Heart left ventricle (tissue), 16 donors: ENCODE results near the gene STEAP4. TPM values are rescaled to one million over a fixed set of nuclear protein-coding genes. Genes with fewer than 3 reads are reported as not detected.

Experiments used
- ATAC-seq, 4 donors: fragments of 200-7000 bp; cut with Tn5 transposase; one replicate each; pipeline ENCODE4 v1.9.1; 2020 to 2022; ENCODE audit warnings: moderate library complexity in 4 of 4, mild to moderate bottlenecking in 3 of 4, moderate number of reproducible peaks in 1 of 4
- DNase-seq, 5 donors: peaks; one replicate each; pipeline ENCODE4 v3.0.0-alpha.2; 2020
- H3K27ac ChIP-seq, 12 donors: fragments of 200-600 bp; sonication (generic) in 4 of 12; one replicate each; pipeline versions ENCODE4 v1.5.0 to v1.8.0; 2016 to 2022; ENCODE audit warnings: mild to moderate bottlenecking in 2 of 12
- H3K27me3 ChIP-seq, 9 donors: fragments of 200-600 bp; sonication (generic) in 2 of 9; one replicate each; pipeline versions ENCODE4 v1.5.1 to v1.8.0; 2016 to 2022; ENCODE audit warnings: mild to moderate bottlenecking in 3 of 9
- H3K36me3 ChIP-seq, 9 donors: fragments of 200-600 bp; sonication (generic) in 2 of 9; one replicate each; pipeline versions ENCODE4 v1.5.0 to v1.8.0; 2018 to 2022; ENCODE audit warnings: mild to moderate bottlenecking in 2 of 9
- H3K4me1 ChIP-seq, 12 donors: fragments of 200-600 bp; sonication (generic) in 4 of 12; one replicate each; pipeline versions ENCODE4 v1.5.0 to v1.8.0; 2016 to 2022; ENCODE audit warnings: mild to moderate bottlenecking in 3 of 12
- H3K4me3 ChIP-seq, 12 donors: fragments of 200-600 bp; sonication (generic) in 4 of 12; one replicate each; pipeline versions ENCODE4 v1.5.0 to v1.8.0; 2017 to 2022; ENCODE audit warnings: mild to moderate bottlenecking in 9 of 12, moderate library complexity in 4 of 12
- H3K9me3 ChIP-seq, 12 donors: fragments of 200-600 bp; sonication (generic) in 4 of 12; one replicate each; pipeline versions ENCODE4 v1.5.0 to v1.8.0; 2016 to 2022; ENCODE audit warnings: mild to moderate bottlenecking in 1 of 12
- POLR2A ChIP-seq, 2 donors: fragments of 450-650 bp; IDR thresholded peaks; one replicate each; pipeline ENCODE4 v1.6.1; 2017; ENCODE audit warnings: antibody characterized with exemption in 2 of 2, mild to moderate bottlenecking in 2 of 2, moderate library complexity in 2 of 2
- WGBS, 4 donors: extraction: QIAGEN DNeasy Blood & Tissue Kit in 2 of 4; methylation state at CpG; one replicate each; pipeline versions ENCODE4 v1.1.5 to v1.1.7; 2013 to 2018; 5-methylcytosine and 5-hydroxymethylcytosine counted together
- intact Hi-C, 10 donors: fragments of 100-400 bp; cut with DNase I; formaldehyde crosslinking; loops; one replicate each; pipeline versions ENCODE4 v1.11.1 to v1.14.2; 2022
- polyA plus RNA-seq, 2 donors: library from polyadenylated mRNA; stranded (reverse); fragments of 200-250 nt; gene quantifications; one replicate each; pipeline ENCODE4 v1.2.3, GENCODE V29; 2013
- total RNA-seq, 9 donors: library from RNA; depleted of rRNA in 2 of 9; stranded (reverse); fragments of >200 nt in 2 of 9; fragmentation: NEBNext Ultra II Directional in 3 of 9; extraction: Animal tissue kit (Norgen Biotek cat#: 25700) in 3 of 9; gene quantifications; one replicate each; pipeline versions ENCODE4 v1.1.0 to v1.2.4, GENCODE V29; 2016 to 2023
- TF ChIP-seq, protein P1 (sequence below), 12 donors: fragments of 200-600 bp; sonication (generic) in 4 of 12; IDR thresholded peaks; one replicate each; pipeline versions ENCODE4 v1.5.0 to v1.8.0; 2018 to 2022; ENCODE audit warnings: antibody characterized with exemption in 12 of 12, mild to moderate bottlenecking in 5 of 12
- donor health status: ischemic (EF 13 %, LVEDD 7.1; RV severe dilation, severe dysfunction).
- donor health status: healthy with polysubstance abuse.
- donor health status: DM: no; HTN: yes; CAD: no.
- donor health status: DM: no; HTN: no; CAD: no.
- donor health status: ischemic (EF 25% LVEDD 6.9; RV normal size, moderate dysfunction).
- donor health status: ischemic (EF 25% LVEDD 5.7; RV mildly dilated, moderate dysfunction).
- donor health status: healthy.
- donor health status: DM: yes; HTN: yes; CAD: no.
- donor health status: ischemic (EF 35%, LVEDD 5.7; RV mildly dilated, moderate dysfunction).
- donor health status: nonischemic (EF 11% LVEDD 7.7; RV severe dilation, severe dysfunction).
- donor health status: DM: yes; HTN: yes; CAD: no.
- donor health status: PGD.
- donor health status: ischemic (EF 29% LVEDD 5.4; RV normal size, mild dysfunction).
- donor health status: nonischemic (EF 23%, LVEDD 6.1; RV moderate dilation, normal function).

The STEAP4 gene
- total and polyA plus RNA-seq, 11 donors, result 6.8 to 47.1 (median 19.0) TPM

DNA sequence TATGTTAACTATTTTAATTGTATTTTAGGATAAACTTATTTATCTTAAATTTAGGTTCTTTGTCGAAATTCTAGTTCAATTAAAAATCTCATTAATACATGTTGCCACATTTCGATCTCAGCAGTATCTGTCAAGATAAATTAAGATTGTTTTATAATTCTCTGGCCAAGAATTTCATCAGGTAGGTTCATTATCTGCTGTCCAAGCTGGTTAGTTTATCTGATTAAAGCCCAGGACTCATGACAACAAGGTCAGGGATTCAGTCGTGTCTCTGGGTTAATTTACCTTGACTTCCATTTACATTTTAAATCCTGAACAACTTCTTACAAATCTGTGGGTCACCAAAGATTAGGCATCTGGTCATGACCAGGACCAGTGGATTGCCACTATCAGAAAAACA lies 7.6 kb downstream of the STEAP4 start:
- Histone ChIP-seq H3K36me3 (peaks cover 0 to 6% (median 0%) of the 10 kb centered on the region in 9 donors), H3K4me1 (peaks cover 0 to 26% (median 5%) of the 10 kb centered on the region in 12 donors), H3K27me3 (no peaks in the 10 kb centered on the region), H3K9me3 (no peaks in the 10 kb centered on the region), H3K4me3 (no peak overlapping the region), H3K27ac (no peak overlapping the region)
- ATAC-seq (no peak), DNase-seq (no peak)
- intact Hi-C loops, result no loop called here
- 67 to 81% (median 75%) methylated on average over 3 of the region's 3 CpGs for WGBS, 4 donors
- TF ChIP-seq, protein P1, sequence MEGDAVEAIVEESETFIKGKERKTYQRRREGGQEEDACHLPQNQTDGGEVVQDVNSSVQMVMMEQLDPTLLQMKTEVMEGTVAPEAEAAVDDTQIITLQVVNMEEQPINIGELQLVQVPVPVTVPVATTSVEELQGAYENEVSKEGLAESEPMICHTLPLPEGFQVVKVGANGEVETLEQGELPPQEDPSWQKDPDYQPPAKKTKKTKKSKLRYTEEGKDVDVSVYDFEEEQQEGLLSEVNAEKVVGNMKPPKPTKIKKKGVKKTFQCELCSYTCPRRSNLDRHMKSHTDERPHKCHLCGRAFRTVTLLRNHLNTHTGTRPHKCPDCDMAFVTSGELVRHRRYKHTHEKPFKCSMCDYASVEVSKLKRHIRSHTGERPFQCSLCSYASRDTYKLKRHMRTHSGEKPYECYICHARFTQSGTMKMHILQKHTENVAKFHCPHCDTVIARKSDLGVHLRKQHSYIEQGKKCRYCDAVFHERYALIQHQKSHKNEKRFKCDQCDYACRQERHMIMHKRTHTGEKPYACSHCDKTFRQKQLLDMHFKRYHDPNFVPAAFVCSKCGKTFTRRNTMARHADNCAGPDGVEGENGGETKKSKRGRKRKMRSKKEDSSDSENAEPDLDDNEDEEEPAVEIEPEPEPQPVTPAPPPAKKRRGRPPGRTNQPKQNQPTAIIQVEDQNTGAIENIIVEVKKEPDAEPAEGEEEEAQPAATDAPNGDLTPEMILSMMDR (IDR thresholded peaks at IDR 0.05), result no peak
- TF ChIP-seq POLR2A (IDR thresholded peaks at IDR 0.05), result no peak

GRCh38 chr7:88293866-88294265 lies 12.8 kb downstream of the STEAP4 start:
- no peak overlapping the region for H3K27ac ChIP-seq
- H3K9me3 ChIP-seq, result no peaks in the 10 kb centered on the region
- peaks cover 0 to 3% (median 0%) of the 10 kb centered on the region in 12 donors for H3K4me1 ChIP-seq
- WGBS, 4 donors, result 93 to 100% (median 97%) methylated on average over 1 of the region's 1 CpG
- intact Hi-C loops, result no loop called here
- H3K4me3 ChIP-seq, result no peak overlapping the region
- H3K27me3 ChIP-seq, result no peaks in the 10 kb centered on the region
- TF ChIP-seq, protein P1 (IDR thresholded peaks at IDR 0.05), result no peak
- no peak for TF ChIP-seq POLR2A (IDR thresholded peaks at IDR 0.05)
- ATAC-seq (no peak), DNase-seq (no peak)
- peaks cover 0 to 2% (median 0%) of the 10 kb centered on the region in 9 donors for H3K36me3 ChIP-seq

- peaks cover 0 to 10% (median 0%) of the 10 kb centered on the region in 9 donors for H3K36me3 ChIP-seq
- H3K27ac ChIP-seq, result peak overlapping the region in 1 of 12 donors; percentile 31
- H3K27me3 ChIP-seq, result no peaks in the 10 kb centered on the region
- DNase-seq, result no peak
- H3K4me3 ChIP-seq, result no peak overlapping the region
- TF ChIP-seq, protein P1 (IDR thresholded peaks at IDR 0.05), result no peak
- H3K4me1 ChIP-seq, result peaks cover 0 to 3% (median 0%) of the 10 kb centered on the region in 12 donors
- 81 to 82% (median 81%) methylated on average over 11 of the region's 11 CpGs for WGBS, 4 donors
- intact Hi-C loops, result no loop called here
- peak in 1 of 4 donors; percentile 31 for ATAC-seq
- H3K9me3 ChIP-seq, result no peaks in the 10 kb centered on the region
These were observed 15.1 kb downstream of the STEAP4 start for GRCh38 chr7:88291398-88292173.

- TF ChIP-seq POLR2A (IDR thresholded peaks at IDR 0.05), result no peak
- TF ChIP-seq, protein P1 (IDR thresholded peaks at IDR 0.05), result no peak
- DNase-seq, result no peak
- H3K4me3 ChIP-seq, result no peak overlapping the region
- intact Hi-C loops, result no loop called here
- no peaks in the 10 kb centered on the region for H3K9me3 ChIP-seq
- 89 to 95% (median 93%) methylated on average over 4 of the region's 4 CpGs for WGBS, 4 donors
- no peaks in the 10 kb centered on the region for H3K27me3 ChIP-seq
- H3K27ac ChIP-seq, result no peak overlapping the region
- no peak for ATAC-seq
- peaks cover 0 to 10% (median 0%) of the 10 kb centered on the region in 9 donors for H3K36me3 ChIP-seq
- peaks cover 0 to 3% (median 0%) of the 10 kb centered on the region in 12 donors for H3K4me1 ChIP-seq
These were observed 16.2 kb downstream of the STEAP4 start for GRCh38 chr7:88290491-88290890.
